GM20431 (cell line): ENCODE measurements around the gene PTPRN2.

ENCODE experiments used
- in situ Hi-C: fragments of 300-500 bp; cut with MseI, MboI; formaldehyde crosslinking; loops from one replicate; pipeline ENCODE4 v1.15.0; 2020; ENCODE audit warnings: low sequenced_read_pairs; ENCODE audit not compliant: unreplicated experiment

Gene PTPRN2

DNA sequence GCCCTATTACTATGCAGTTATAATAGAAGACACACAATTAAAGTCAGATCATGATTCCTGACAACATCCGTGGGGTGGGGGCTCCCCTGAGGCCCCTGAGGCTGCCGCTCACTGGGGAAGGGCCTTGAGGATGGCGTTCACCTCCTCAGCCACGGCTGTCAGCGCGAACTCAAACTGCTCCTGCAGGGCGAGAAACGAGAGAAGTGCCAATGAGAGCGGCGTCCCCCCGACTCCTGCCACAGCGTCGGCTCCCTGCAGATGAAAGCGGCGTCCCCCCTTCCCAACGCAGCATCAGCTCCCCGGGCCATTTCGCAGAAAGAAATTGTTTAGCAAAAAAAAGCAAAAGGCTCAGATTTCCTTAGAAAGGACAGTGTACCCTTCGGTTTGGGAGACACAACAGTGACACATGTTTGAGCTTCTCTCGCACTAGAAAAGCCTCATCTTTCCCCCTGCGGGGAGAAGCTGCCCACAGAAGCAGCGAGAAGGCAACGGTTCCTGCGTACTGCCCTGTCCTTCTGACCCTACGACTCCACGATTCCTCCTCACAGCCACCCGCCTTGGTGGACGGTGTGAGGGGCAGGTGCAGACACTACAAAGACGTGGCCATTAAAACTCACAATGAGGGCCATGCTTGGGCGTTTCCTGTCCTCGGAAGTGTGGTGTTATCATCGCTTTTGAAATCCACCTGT, 1046.9 kb downstream of the PTPRN2 start:
- in situ Hi-C loops: no loop called here

DNA sequence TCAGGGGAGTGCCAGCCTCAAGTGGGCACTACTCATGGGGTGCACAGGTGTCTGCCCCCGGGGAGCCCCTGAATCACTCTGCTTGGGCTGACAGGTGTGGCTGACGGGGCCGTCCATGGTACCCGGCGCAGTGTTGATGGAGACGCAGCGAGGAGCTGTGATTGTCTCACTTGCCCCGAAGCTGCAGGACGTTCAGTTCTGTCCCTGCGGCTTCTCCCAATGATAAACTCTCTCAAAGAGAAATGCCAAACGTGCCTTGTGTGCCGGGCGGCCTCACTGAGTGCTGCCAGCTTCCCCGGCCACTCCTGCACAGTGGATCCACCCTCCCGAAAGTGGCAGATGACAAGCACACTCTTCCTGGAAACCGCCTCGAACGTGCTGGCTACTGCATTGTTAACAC, 1047.6 kb downstream of the PTPRN2 start:
- in situ Hi-C loops: no loop called here

DNA sequence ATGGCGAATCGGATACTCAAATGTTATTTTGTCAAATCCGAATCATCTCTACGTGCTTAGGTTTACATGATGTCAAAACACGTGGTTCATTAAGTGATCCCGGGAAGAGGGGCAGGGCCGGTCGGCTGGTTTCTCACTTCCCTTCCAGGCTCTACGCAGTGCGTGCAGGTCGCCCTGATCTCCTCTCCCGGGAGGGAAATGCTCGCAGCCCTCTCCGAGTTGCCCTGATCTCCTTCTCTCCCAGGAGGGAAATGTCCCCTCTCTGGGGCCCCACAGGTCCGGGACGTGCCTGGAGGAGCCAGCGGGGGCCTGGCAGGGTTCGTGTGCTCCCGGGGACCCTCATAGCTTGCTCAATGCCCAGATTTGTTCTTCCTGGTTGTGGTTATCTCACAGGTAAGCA, 1048.1 kb downstream of the PTPRN2 start:
- in situ Hi-C loops: no loop called here

DNA sequence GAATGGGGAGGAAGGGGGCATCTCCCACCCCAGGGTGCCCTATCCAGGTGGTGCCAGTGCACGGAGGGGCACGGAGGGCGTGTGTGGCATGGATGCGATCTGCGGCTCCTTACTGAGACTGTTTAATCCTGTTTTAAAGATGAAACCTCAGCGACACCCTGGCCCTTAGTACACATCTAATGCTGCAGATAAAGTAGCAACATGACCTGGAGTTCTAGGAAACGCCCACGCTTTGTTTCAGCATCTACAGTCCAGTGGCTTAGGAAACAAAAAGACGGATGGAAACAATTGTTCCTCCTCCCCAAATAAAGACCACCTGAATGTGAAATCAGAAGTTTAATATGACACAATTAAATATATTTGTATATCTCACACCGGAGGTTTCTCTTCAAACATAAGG, 1048.9 kb downstream of the PTPRN2 start:
- in situ Hi-C loops: no loop called here

DNA sequence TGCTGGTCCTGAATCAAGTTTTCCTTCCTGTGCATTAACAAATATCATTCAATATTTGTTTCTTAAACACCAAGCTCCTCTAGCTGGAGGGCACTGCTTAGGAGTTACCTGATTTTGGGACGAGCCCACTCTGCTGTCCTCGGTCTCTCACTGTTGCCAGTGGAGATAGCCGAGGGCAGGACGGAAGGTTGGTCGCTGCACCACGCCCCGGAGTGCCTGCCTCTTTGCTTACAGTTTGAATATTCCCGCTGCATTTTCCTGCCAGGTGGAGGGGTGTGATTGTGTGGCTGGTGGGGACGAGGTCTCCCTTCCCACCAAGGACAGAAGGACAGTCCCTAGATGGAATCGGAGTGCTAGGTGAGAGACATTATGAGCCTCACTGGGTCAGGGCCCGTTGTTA, 1049.3 kb downstream of the PTPRN2 start:
- in situ Hi-C loops: no loop called here

DNA sequence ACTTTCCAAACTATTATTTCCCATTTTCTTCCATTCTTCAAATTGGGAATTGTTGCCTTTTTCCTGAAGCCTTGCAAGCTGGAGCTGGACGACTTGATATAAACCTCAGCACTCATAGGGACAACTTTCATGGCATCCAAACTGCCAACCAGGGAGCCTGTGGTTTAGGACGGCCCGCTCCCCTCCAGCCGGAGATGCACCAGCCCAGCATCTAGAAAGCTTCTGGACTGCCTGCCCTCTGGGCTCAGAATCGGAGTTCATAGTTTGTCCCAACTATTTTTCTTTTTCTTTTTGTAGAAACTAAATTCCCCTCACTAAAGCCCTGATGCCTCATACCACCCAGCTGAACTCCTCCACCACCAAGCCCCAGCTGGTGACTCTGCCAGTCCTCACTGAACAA, 1050.6 kb downstream of the PTPRN2 start:
- in situ Hi-C loops: no loop called here

DNA sequence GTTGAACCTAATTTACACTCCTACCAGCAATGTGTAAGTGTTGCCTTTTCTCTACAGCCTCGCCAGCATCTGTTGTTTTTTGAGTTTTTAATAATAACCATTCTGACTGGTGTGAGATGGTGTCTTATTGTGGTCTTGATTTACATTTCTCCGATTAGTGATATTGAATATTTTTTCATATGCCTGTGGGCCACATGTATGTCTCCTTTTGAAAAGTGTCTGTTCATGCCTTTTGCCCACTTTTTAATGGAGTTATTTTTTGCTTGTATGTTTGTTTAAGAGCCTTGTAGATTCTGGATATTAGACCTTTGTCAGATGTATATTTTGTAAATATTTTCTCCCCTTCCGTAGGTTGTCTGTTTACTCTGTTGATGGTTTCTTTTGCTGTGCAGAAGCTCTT, 1055.6 kb downstream of the PTPRN2 start:
- in situ Hi-C loops: no loop called here

DNA sequence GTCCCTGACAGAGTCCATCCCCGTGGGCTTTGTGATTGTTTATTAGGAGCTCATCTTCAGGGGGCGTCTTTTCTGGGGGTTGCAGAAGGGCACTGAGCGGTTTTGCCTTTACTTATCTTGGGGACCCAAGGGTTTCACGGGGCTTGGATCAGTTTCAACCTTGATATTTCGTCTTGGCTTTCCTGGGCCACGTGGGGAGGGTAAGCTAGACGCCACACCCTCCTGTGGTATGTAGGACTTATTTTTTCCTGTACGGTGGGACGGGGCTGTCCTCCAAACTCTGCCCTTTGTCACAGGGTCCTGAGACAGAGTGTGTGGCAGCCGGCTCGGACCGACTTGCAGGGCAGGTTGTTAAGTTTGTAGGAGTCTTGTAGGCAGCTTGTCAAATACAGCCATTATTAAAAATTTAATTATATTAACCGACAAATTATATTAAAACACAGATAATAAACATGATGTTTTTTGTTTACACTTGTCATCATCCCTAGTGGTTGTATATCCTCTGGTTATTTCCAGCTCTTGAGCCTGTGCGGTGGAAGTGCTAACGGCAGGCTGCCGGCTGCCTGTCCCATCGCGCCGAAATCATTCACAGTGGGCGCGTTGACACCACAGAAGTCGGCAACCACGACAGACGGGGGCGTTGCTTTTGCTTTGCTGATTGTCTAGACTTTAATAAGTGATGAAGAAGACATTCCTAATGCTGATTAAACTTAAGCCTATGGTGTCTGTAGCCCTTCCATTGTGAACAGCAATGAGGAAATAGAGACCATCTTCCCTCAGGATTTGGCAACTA, 1057.7 kb downstream of the PTPRN2 start:
- in situ Hi-C loops: no loop called here

DNA sequence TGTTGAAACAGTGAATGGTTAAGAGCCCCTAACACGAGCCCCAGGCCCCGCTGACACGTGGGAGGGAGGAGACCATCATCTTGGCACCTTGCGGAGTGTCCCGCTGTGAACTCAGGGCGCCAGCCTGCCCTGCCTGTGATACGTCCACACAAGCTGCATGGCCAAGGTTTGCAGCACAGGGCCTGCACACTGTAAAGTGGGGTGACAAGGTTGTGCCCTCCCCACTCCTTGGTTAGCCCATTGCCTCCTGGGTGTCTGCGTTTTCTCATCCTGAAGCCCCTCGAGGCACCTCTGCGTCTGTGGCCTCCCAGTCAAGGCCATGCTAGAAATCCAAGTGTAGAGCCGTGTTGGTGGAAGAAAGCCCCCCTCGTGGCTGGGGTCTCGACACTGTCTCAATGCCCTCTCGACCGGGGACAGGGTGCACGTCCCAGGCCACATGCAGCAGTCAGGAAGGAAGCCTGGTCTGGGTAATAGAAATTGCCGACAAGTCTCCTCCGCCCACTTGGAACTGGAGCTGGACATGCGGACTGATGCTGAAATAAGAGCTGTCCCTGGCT, 1058.8 kb downstream of the PTPRN2 start:
- in situ Hi-C loops: no loop called here

DNA sequence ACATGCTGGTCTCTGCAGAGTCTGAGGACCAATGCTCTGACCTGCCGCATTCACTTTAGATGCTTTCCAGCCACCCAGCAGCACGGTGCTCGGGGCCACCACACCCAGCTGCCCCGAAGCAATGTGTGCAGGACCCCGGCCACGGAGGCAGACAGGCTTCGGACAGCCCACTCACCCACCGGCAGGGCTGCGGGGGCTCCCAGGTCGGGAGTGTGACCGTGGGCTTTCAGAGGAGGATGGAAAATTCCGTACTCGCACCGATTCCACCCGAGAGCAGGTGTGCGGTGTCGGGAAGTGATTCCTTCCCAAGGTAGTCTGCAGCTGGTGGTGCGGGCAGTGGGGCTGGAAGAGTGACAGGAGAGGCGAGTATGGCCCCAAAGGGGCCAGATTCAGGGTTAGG, 1059.9 kb downstream of the PTPRN2 start:
- in situ Hi-C loops: no loop called here

DNA sequence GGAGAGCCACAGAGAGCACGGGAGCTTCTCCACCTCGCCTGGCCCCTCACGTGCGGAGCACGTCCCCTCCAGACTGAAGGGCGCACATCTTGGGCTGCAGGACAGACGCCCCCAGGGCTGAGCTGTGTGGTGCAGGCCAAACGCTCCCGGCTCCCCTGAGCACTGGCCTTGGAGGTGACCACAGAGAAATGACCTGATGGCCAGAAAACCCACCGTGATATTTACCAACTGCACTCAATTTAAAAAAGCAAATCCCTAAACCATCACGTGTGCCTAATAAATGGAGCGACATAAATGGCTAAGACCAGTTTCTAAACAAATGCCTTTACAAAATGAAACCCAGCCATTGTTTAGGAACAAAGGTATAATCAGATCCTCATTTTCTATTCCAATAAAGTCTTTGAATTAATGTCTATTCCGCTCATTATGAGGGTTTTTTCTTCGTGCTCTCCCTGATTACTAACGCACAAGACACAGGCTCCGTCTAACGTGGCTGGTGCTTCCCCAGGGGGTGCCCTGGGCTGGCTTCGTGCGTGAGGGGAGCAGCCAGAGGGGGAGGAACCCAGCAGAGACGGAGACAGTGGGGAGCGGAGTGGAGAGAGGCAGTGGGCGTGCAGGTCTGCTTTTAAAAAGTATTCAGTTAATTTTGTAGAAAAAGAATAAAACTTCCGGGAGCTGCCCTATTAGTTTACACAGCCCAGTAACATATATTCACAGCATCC, 1060.5 kb downstream of the PTPRN2 start:
- in situ Hi-C loops: no loop called here

DNA sequence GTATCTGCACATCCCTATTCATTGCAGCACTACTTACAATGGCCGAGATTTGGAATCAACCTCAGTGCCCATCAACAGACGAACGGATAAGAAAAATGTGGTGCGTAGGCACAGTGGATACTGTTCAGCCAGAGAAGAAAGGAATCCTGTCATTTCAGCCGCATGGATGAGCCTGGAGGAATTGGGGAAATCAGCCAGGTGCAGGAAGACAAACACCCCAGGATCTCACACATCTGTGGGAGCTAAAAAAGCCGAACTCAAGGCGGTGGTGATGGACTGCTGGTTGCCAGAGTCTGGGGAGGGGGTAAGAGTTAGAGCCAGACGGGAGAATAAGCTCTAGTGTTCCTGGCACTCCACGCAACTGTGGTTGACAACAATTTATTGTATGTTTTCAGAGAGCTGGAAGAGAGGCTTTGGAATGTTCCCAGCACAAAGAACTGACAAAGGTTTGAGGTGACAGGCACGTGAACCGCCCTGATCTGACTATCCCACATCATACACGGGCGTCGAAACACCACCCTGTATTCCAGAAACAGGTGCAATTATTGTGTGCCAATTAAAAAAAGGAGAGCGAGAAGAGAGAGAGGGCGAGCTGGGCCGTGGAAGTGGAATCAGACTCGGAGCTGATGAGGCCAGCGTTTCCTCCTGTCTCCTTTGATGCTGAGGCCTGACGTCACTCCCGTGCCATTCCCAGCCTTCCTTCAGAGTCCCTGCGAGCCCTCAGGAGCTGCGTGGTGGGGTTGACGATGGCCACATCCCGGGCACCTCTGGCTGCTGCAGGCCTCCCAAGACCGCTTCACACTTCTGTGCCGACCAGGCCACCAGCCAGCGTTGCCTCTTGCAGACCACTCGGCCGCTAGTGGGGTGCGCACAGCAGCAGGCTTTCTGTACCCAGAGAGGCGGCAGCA, 1061.4 kb downstream of the PTPRN2 start:
- in situ Hi-C loops: no loop called here

DNA sequence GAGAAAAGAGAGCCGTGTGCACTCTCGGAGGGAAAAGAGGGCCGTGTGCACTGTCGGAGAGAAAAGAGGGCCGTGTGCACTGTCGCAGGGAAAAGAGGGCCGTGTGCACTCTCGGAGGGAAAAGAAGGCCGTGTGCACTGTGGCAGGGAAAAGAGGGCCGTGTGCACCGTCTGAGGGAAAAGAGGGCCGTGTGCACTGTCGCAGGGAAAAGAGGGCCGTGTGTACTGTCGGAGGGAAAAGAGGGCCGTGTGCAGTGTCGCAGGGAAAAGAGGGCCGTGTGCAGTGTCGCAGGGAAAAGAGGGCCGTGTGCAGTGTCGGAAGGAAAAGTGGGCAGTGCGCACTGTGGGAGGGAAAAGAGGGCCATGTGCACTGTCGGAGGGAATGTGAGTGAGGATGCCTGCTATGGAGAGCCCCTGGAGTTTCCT, 1062.1 kb downstream of the PTPRN2 start:
- in situ Hi-C loops: no loop called here

DNA sequence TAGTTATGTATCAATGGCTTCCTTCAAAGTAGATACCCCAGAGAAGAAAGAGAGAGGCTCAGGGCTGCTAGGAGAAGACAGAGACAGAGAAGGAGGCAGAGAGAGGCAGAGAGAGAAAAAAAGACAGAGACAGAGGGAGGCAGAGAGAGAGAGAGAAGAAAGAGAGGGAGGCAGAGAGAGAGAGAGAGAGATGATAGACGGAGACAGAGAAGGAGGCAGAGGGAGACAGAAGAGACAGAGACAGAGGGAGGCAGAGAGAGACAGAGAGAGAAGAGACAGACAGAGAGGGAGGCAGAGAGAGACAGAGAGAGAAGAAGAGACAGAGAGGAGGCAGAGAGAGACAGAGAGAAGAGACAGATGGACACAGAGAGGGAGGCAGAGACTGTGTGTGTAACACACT, 1062.9 kb downstream of the PTPRN2 start:
- in situ Hi-C loops: no loop called here

DNA sequence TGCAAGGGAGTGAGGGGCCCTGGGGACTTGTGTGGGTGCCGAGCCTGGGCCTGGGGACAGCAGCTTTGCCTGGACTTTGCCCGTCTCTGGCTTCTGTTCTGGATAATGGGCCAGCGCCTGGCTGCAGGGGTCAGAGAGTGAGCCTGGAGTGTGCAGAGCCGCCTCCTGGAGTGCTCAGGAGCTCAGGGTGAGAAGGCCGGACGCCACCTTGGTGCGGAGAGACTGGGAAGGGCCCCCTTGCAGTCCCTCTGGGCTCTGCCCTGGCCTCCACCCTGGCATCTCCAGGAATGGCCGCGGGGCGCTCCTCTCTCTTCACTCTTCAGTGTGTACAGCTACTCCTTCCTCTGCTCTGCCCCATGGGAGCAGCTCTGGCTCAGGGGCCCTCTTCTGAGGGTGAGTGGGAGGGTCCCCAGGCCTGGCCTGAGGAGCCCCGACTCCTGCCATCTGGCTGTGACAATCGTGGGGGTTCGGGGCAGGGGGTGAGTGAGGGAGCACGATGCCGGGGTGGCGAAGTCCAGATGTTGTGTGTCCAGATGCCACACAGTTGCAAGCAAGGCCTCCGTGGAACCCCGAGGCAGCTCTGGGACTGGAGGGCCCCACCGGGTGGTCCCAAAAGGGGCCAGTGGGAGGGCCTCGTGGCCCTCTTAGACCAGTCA, 1063.7 kb downstream of the PTPRN2 start:
- in situ Hi-C loops: no loop called here

DNA sequence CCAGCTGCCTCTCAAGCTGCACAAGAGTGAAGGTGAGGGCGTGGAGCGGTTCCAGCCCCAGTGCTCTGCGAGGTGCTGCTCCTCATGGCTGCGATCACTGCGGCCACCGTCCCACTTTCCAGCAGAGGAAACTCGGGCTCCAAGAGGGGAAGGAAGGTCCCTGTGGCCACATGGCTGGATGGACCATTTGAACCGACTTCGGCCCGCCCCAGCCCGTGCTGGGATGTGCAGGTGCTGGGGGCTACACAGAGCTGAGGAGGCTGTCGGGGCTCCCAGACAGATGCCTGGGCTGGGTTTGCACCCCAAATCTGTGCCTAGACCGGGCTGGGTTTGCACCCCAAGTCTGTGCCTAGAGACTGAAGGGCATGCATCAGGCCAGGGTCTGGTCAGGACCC, 1064.3 kb downstream of the PTPRN2 start:
- in situ Hi-C loops: no loop called here

DNA sequence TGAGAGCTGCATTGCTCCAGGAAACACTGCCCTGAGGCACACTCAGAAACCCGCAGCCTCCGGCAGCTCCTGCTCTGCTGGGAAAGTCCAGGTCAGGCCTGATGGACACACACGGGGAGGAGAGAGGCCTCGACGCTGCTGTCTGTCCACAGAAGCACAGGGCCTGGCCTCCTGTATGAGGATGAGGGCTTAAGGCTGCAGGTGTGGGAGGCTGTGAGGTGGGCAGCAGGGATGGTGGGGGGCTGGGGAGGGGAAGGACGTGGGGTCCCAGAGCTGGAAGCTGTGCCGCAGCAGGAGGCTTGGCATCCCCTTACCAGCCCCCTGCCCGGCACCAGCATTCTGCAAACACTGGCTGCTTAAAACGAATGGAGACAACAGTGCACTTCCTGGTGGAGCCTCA, 1064.7 kb downstream of the PTPRN2 start:
- in situ Hi-C loops: no loop called here

DNA sequence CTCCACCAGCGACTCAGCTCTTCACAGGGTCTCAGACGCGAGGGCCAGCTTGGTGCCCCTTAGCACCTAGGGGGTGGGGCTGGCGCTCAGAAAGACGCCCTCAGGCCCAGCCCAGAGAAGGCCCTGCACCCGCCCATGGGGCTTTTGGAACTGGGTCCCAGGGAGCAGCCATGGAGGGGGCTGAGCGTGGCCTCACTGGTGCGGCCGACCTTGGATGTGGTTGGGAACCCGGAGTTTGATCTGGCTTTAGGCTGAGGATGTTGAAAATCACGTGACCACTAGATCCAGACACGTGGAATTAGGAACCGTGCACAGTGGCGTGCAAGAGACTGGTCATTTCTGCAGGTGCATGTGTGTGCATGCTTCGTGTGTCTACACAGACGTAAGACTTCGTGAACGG, 1065.4 kb downstream of the PTPRN2 start:
- in situ Hi-C loops: no loop called here

DNA sequence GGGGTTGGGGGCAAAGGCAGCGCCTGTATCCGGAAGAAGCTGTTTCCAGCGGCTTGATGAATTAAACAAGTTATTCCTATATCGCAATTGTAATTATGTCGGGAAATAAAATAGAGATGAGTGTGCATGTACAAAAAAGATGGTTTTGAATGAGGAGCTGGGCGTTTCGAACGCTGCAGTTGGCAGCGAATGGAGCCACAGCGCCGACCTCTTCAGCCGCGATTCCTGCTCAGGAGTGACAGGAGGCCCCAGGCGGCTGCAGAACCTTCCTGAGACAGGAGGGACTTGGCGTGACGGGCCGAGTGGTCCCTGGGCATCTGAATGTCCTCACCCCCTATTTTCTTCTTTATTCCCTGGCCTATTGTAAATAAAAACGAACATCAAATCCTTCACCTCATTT, 1065.9 kb downstream of the PTPRN2 start:
- in situ Hi-C loops: no loop called here
